SW480 (cell line): ENCODE measurements around the gene SLCO1B3.
A peak's percentile ranks its signal among the peaks of the same experiment; 100 is the strongest.
"Not testable (repeated sequence)": the region's sequence is repeated elsewhere in the genome, so short reads cannot be mapped to it uniquely, and the experiment has no call there.

ENCODE experiments used
- DNase-seq: peaks from one replicate; pipeline ENCODE4 v3.0.0-alpha.2; 2016; ENCODE audit warnings: low spot score

SLCO1B3 gene, protein sequence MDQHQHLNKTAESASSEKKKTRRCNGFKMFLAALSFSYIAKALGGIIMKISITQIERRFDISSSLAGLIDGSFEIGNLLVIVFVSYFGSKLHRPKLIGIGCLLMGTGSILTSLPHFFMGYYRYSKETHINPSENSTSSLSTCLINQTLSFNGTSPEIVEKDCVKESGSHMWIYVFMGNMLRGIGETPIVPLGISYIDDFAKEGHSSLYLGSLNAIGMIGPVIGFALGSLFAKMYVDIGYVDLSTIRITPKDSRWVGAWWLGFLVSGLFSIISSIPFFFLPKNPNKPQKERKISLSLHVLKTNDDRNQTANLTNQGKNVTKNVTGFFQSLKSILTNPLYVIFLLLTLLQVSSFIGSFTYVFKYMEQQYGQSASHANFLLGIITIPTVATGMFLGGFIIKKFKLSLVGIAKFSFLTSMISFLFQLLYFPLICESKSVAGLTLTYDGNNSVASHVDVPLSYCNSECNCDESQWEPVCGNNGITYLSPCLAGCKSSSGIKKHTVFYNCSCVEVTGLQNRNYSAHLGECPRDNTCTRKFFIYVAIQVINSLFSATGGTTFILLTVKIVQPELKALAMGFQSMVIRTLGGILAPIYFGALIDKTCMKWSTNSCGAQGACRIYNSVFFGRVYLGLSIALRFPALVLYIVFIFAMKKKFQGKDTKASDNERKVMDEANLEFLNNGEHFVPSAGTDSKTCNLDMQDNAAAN

DNA sequence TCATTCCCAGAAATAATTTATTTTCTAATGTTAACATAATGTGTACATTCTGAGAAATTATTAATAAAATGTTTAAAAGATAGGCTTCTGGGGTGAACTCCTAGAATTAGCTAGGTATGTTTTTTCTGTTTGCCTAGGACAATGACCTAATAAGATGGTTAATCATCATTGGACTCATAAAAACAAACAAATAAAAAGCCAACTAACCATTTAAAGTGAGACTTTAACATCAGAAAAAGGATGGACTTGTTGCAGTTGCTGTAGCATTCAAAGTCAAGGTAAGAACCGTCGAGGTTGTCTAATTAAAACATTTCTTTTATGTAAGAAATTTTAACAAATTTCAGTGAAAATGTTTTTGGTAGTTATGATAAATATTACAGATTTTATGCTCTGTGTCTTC, at the start of gene SLCO1B3:
Gene SLCO1B3 (plus strand): TSS at position 219 of the 400 bp plus-strand sequence. CDS start 5,034 bp downstream, outside the sequence.
- DNase-seq: no peak

DNA sequence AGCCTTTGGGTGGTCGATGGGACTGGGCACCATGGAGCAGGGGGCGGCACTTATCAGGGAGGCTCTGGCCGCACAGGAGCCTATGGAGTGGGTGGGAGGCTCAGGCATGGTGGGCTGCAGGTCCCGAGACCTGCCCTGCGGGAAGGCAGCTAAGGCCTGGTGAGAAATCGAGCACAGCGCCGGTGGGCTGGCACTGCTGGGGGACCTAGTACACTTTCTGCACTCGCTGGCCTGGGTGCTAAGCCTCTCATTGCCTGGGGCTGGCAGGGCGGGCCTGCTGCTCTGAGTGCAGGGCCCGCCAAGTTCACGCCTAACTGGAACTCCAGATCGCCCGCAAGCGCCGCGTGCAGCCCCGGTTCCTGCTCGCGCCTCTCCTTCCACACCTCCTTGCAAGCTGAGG, 33.1 kb upstream of the SLCO1B3 start:
- no peak for DNase-seq

DNA sequence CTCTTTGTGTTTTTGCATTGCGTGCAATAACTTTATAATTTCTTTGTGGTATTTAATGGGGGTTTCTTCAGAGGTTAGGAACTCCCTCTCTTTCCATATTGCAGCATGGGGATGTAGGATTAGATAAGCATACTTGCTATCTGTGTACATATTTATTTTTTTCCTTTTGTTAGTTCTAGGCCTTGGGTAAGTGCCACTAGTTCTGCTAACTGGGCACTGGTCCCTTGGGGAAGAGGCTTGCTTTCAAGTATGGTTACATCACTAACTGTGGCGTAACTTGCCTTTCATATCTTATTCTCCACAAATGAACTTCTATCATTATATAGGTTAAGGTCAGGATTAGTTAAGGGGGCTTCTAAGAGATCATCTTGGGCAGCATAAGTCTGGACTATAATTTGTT, 31.5 kb upstream of the SLCO1B3 start:
- DNase-seq: no peak

DNA sequence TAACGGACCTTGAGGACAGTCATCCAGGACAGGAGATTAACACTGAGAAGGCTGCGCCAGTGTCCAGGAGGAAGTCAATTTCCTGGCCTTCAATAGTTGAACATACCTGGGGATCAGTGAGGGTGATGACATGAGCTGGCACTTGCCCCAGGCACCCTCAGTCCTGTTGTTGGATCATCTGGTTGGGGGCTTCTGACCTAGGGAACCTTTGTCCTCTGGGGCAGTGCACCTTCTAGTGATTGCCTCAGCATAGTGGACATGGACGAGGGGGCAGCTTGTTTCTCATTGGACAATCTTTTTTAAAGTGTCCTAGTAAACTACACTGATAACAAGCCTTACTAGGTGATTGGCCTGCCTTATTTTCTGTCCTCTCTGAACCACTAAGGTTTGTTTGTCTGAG, 30.5 kb upstream of the SLCO1B3 start:
- DNase-seq: not testable (repeated sequence)

DNA sequence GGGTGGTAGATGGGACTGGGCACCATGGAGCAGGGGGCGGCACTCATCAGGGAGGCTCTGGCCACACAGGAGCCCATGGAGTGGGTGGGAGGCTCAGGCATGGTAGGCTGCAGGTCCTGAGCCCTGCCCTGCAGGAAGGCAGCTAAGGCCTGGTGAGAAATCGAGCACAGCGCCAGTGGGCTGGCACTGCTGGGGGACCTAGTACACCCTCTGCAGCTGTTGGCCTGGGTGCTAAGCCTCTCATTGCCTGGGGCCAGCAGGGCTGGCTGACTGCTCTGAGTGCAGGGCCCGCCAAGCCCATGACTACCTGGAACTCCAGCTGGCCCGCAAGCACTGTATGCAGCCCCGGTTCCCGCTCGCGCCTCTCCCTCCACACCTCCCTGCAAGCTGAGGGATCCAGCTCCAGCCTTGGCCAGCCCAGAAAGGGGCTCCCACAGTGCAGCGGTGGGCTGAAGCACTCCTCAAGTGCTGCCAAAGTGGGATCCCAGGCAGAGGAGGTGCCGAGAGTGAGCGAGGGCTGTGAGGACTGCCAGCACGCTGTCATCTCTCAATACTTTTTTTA, 26.6 kb upstream of the SLCO1B3 start:
- not testable (repeated sequence) for DNase-seq

DNA sequence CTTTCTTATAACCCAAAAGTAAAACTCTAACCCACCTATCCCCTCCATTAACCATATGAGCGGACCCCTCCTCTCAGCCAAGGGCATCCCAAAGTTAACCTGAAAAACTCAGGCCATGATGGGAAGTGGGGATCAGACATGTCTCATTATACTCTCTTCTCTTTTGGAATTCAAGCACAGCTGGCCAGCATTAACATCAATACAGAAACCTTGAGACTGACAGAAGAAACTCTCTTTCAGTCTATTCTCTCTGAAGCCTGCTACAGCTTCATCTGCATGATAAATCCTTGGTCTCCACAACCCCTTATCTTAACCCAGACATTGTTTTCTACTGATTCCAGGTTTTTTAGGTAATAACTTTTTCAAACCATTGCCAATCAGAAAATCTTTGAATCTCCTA, 17.5 kb upstream of the SLCO1B3 start:
- DNase-seq: no peak

DNA sequence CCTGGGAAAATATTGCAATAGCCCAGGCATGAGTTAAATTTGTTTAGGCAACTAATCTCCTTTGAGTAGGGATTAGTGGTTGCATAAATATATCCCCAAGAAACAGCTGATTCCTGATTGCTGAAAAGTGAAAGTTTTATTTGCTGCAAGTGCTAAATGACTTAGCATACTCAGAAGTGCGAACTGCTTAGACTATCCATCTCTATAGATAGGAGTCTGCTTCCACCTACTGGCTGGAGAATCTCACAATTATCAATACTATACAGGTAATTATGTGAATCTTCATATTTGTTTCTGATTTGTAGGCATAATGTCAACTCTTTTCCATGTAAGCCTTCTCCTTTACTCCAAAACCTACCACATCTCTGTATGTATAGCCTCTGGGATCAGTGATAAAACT, 12.0 kb upstream of the SLCO1B3 start:
- DNase-seq: peak; percentile 46

DNA sequence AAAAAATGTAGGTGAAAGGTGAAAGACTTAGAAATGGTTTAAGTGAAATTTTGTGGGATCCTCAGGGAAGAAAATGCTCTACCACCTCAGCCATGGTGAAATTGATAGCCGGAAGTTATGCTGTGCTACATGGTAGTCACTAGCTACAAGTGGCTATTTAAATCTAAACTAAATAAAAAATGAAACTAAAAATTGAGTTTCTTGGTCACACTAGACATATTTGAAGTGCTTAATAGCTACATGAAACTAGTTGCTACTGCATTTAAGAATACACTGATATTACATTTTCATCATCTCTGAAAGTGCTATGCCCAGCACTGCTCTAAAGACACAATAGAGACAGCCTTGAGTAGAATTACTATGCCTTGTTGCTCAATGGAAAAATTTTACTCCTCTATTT, 10.3 kb upstream of the SLCO1B3 start:
- DNase-seq: no peak

DNA sequence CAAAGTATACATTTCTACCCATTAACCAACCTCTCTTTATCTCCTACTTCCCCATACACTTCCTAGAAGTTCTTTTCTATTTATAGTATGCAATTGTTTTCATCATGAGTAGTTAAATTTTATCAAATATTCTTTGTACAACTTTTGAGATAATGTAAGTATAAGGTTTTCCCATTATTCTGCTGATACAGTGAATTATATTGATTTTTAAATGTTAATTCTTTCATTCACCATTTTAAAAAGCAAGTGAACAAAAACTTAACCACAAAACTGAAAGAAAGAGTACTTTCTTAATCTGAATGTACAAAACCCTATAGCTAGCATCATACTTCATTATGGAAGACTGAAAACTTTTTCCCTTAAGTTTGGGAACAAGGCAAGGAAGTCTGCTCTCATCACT, 9.5 kb upstream of the SLCO1B3 start:
- DNase-seq: no peak

DNA sequence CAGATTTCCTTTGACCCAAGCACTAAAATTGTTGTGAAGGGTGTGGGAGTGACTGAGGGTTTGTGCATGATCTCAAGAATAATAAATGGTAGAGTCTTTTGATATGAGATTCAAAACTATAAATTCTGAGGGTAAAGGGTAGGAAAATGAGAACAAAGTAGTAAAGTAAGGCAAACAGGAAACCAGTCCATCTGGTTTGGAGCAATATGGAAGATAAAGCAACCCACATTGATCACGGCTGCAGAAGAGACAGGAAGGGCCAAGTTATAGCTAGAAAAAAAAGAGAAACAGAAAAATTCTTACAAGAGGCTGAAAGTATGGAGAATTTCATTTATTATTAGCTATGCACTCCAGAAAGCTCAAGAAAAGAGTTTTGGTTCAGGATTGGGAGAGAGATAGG, 4.6 kb upstream of the SLCO1B3 start:
- no peak for DNase-seq

DNA sequence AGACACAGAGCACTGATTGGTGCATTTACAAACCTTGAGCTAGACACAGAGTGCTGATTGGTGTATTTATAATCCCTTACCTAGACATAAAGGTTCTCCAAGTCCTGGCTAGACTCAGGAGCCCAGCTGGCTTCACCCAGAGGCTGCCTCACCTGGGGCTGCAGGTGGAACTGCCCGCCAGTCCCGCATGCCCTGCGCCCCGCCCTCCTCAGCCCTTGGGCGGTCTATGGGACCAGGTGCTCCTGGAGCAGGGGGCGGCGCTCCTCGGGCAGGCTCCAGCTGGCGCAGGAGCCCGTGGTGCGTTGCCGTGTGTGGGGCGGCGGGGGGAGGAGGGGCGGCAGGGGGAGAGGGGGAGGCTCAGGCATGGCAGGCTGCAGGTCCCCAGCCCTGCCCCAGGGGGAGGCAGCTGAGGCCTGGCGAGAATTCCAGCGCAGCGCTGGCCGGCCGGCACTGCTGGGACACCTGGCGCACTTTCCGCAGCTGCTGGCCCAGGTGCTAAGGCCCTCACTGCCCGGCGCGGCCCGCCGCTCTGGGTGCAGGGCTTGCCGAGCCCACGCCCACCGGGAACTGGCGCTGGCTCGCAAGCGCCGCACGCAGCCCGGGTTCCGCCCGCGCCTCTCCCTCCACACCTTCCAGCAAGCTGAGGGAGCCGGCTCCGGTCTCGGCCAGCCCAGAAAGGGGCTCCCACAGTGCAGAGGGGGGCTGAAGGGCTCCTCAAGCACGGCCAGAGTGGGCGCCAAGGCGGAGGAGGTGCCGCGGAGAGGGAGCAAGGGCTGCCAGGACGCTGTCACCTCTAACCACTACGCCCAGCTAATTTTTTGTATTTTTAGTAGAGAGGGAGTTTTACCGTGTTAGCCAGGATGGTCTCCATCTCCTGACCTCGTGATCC, 3.1 kb upstream of the SLCO1B3 start:
- no peak for DNase-seq

DNA sequence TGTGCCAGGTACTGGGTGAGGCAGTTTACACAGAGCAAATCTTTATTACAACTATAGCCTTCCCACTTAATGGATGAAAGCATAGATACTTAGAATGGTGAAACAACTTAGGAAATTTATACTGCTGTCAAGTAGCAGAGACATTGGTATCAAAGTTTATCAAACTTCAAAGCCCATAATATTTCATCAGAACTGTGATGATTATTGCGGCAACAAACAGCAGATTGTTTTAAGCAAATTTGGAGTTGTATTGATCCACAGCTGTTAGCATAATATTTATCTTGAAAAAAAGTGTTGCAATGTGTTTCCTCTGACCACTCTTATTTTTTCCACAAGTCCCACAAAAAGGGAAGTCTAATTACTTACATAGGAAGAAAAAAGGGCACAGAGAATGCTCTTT, 2.0 kb upstream of the SLCO1B3 start:
- no peak for DNase-seq

DNA sequence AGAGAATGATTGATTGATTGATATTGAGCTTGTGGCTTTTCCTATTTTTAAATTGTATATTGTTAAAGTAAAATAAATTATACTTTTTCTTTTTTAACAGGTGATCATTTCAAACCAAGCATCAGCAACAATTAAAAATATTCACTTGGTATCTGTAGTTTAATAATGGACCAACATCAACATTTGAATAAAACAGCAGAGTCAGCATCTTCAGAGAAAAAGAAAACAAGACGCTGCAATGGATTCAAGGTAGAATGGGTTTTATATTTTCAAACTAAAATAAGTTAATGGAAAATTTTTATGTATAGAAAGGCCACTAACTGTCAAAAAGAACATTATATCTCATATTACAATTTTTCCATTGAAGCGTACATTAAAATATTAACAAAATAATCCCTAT, 5.1 kb downstream of the SLCO1B3 start:
- no peak for DNase-seq

DNA sequence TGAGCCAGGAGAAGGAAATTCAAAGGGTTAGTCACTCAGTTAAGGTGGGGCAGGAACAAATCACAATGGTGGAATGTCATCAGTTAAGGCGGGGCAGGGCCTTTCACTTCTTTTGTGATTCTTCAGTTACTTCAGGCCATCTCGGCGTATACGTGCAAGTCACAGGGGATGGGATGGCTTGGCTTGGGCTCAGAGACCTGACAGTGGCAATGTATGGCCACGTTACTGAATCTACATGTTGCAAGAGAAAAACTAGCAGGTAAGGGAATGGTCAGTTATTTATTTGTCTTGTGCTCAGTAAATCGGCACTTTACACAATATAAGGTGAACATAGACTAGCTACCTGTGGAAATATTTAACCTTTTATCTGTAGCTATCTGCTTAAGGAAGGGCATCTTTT, 11.9 kb downstream of the SLCO1B3 start:
- peak; percentile 42 for DNase-seq

DNA sequence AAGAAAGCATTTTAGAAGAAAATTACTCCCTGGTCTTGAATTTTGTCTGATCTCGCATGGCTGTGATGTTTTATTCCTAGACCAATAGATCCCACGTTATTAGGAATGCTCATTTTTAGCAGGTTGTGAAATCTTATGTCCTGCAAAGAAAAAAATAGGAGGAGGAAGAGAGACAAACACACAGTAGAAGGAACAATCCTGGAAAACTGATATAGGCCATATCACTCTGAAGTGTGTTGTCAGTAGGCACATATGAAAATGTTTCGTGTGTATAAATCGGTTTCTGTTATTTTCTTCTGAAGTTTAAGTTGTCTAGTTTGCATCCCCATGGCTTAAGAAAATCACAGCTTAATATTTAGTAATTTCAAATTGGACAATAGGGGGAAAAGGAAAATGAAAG, 12.4 kb downstream of the SLCO1B3 start:
- DNase-seq: no peak

DNA sequence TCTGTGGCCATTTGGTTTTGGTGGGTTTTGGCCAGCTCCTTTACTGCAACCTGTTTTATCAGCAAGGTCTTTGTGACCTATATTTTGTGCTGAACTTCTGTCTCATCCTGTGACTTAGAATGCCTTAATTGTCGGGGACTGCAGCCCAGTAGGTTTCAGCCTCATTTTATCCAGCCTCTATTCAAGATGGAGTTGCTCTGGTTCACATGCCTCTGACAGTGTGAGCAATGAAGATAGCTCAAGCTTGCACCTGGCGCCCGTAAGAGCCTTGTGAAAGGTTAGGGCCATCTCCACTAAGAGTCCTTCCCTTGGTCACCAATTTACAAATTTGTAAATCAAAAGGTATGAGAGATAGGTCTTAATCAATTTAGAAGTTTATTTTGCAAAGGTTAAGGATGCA, 19.4 kb downstream of the SLCO1B3 start:
- no peak for DNase-seq

DNA sequence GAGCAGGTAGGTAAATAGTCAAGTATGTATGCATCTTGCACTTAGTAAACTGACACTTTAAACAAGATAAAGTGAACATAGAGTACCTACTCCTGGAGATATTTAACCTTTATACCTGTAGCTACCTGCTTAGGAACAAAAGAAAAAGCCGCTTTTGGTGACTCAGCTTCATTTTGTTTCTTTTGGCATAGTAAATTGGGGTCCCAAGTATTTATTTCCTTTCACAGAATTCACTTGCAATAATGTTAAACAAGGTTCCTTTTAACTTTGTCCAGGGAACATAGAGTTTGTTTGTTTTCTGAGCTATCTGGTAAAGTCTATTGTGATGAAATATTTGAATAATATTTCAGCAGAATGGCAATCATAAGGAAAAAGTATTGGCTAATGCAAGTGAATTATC, 20.0 kb downstream of the SLCO1B3 start:
- no peak for DNase-seq

DNA sequence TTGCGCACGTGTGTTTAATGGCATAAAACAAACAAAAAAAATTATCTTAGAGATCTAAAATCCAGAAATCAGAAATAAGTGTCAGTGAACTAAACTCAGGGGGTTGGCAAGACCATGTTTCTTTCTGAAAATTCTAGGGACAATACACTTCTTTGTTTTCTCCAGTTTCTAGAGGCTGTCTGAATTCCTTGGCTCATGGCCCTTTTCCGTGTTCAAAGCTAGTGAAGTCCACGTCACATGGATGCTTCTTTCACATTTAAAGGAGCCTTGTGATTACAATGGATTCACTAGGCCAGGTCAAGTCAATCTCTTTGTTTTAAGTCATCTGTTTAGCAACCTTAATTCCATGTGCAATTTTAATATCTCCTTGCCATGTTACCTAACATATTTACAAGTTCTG, 22.4 kb downstream of the SLCO1B3 start:
- no peak for DNase-seq

DNA sequence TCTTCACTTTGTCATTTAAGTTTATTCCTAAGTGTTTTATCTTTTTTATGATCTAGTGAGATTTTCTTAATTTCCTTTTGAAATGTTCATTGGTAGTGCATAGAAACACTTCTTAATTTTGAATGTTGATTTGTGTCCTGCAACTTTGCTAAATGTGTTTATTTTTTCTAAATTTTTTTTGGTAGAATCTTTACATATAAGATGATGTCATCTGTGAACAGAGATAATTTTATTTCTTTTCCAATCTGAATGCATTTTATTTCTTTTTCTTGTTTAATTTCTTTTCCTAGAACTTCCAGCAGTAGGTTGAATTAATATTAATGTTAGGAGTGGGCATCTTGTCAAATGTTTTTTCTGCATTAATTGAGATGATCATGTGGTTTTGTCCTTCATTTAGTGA, 42.1 kb downstream of the SLCO1B3 start:
- DNase-seq: no peak

DNA sequence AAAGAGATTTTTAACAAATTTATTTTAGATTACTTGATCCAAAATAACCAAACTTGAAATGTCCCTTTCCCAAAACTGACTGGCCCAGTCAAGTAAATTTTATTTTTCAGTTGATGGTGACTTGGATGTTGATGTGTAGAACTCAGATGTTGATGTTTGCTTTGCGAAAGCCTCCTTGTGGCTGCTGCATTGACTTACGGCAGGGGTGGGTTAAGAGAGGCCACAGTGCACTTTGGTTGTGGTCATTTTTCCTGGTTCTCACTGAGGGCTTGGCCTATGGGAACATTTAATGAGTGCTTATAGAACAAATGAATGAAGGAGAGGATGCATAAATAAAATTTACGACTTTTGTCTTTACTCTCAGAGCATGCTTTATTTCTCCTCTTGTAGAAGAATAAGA, 52.6 kb downstream of the SLCO1B3 start:
- DNase-seq: no peak

DNA sequence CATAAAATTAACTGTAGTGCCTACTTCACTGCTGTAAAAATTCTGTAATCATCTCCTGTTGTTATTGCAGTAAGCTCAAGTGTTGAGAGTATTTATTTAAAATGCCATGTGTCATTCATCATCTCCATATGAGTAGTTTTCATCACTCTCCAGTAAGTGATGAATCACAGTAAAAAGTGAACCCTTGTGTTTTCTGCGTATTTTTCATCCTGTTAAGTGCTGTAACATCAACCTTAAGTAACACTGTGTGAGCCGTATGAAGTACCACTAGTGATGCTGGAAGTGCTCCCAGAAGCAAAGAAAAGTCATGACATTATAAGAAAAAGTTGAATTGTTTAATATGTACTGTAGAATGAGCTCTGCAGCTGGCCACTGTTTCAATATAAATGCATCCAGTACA, 55.4 kb downstream of the SLCO1B3 start:
- DNase-seq: no peak

DNA sequence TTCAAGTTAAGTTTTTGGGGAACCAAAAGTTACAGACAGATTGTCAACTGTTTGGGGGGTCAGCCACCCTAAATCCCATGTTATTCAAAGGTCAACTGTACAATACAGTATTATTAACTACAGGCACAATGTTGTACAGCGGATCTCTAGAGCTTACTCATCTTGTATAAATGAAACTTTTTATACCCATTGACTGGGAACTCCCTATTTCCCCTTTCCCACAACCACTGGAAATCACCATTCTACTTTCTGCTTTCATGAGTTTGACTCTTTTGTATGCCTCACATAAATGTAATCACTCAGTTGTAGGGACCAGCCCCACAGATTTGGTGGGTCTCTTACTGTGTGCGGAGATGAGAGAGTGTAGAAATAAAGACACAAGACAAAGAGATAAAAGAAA, 57.8 kb downstream of the SLCO1B3 start:
- DNase-seq: no peak
